ENCODE measurements around the gene SLC43A1. TPM values are rescaled to one million over a fixed set of nuclear protein-coding genes. Genes with fewer than 3 reads are reported as not detected.

Gene SLC43A1
- total and polyA plus RNA-seq, 2 experiments from 2014 or later = 19.6 to 49.7 TPM

GRCh38 chr11:57487920-57488659, 27.4 kb downstream of the SLC43A1 start (continued):
- TF ChIP-seq, protein P1, sequence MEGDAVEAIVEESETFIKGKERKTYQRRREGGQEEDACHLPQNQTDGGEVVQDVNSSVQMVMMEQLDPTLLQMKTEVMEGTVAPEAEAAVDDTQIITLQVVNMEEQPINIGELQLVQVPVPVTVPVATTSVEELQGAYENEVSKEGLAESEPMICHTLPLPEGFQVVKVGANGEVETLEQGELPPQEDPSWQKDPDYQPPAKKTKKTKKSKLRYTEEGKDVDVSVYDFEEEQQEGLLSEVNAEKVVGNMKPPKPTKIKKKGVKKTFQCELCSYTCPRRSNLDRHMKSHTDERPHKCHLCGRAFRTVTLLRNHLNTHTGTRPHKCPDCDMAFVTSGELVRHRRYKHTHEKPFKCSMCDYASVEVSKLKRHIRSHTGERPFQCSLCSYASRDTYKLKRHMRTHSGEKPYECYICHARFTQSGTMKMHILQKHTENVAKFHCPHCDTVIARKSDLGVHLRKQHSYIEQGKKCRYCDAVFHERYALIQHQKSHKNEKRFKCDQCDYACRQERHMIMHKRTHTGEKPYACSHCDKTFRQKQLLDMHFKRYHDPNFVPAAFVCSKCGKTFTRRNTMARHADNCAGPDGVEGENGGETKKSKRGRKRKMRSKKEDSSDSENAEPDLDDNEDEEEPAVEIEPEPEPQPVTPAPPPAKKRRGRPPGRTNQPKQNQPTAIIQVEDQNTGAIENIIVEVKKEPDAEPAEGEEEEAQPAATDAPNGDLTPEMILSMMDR (conservative IDR thresholded peaks at IDR 0.05; ENCODE audit: low read depth in 2 of 2) = no peak
- TF ChIP-seq REST (IDR thresholded peaks at IDR 0.05; ENCODE audit: unreplicated experiment) (no peak), STAT1 (IDR thresholded peaks at IDR 0.05; ENCODE audit: unreplicated experiment) (no peak), ZNF114 (CRISPR knock-in tag; IDR thresholded peaks at IDR 0.05) (no peak)

DNA sequence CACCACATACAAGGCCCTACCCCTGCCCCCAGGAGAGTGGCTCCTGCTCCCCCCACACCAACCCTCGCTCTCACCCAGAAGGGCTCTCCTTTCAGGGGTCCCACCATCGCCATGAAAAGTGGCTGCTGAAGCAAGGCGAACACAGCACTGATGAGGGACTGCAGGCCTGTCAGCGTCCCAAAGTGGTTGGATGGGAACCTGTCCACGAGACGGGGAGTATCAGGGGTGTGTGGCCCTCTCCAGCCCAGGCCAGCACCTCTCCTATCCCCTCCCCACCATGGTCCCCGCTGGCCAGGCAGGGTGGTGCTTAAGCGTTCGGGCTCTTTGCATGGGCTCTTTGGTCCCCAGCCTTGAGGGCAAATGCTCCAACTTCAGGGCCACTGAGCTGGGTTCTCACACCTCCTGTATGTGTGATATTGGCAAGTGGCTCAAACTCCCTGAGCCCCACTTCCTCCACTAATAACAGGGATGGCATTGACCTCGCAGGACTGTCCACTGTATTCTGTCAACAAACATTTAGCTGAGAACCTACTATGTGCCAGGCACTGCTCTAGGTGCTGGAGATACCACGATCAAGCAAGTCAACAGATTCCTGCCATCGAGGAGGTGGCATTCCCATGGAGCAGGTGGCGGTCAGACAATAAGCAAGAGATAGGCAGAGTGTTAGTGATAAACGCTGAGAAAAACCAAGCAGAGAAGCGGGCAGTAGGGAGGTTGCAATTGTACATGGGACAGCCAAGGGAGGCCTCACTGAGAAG, 28.3 kb downstream of the SLC43A1 start:
- H3K9me2 ChIP-seq (ENCODE audit: insufficient read depth) = no peaks in the 10 kb centered on the region
- no peak overlapping the region for H2AFZ ChIP-seq
- Mint-ChIP-seq H3K4me3 (no peak overlapping the region), H3K27me3 (ENCODE audit: insufficient read depth, low read depth, poor library complexity) (peaks cover 8% of the 10 kb centered on the region), H3K36me3 (ENCODE audit: low read depth) (peaks cover 56% of the 10 kb centered on the region), H3K4me1 (peaks cover 17% of the 10 kb centered on the region), H3K27ac (no peak overlapping the region; the same call in 1 of the 2 replicates), H3K9me3 (no peaks in the 10 kb centered on the region)
- ATAC-seq = no peak
- peaks cover 12% of the 10 kb centered on the region; the same call in 1 of the 2 replicates for H3F3A ChIP-seq (replicated peaks; ENCODE audit: low read depth)
- peaks cover 5% of the 10 kb centered on the region; the same call in 1 of the 2 replicates for H3K36me3 ChIP-seq (ENCODE audit: insufficient read depth)
- H3K4me1 ChIP-seq (ENCODE audit: insufficient read depth) = peaks cover 10% of the 10 kb centered on the region; the same call in 1 of the 2 replicates
- no peaks in the 10 kb centered on the region for H4K20me1 ChIP-seq (replicated peaks; ENCODE audit: insufficient read depth)
- H3K79me2 ChIP-seq (replicated peaks; ENCODE audit: insufficient read depth) = no peaks in the 10 kb centered on the region
- H3K4me3 ChIP-seq = no peak overlapping the region
- TF ChIP-seq CREB1 (CRISPR knock-in tag; IDR thresholded peaks at IDR 0.05; ENCODE audit: low read depth) (no peak), ZNF331 (CRISPR knock-in tag; IDR thresholded peaks at IDR 0.05; ENCODE audit: low read depth) (no peak), ETS1 (IDR thresholded peaks at IDR 0.05) (no peak), EZH2phosphoT487 (IDR thresholded peaks at IDR 0.05; ENCODE audit: unreplicated experiment) (no peak), REST (IDR thresholded peaks at IDR 0.05; ENCODE audit: unreplicated experiment) (no peak), EZH2 (IDR thresholded peaks at IDR 0.05; ENCODE audit: low read depth, unreplicated experiment) (no peak)
- TF ChIP-seq, protein P1 (conservative IDR thresholded peaks at IDR 0.05; ENCODE audit: low read depth in 2 of 2) = no peak
- no peak overlapping the region for H3K27ac ChIP-seq (ENCODE audit: low read depth)
- DNase-seq (ENCODE audit: low spot score) = no peak
- no peak overlapping the region for H3K4me2 ChIP-seq
- H3K27me3 ChIP-seq (ENCODE audit: insufficient read depth) = peaks cover 4% of the 10 kb centered on the region
